GM21737 (cell line): ENCODE data around the gene RNF7.
"Not testable (repeated sequence)": the region's sequence is repeated elsewhere in the genome, so short reads cannot be mapped to it uniquely, and the experiment has no call there.

Experiments used
- ATAC-seq: cut with Tn5 transposase; IDR thresholded peaks from one replicate; pipeline ENCODE4 v1.9.1; 2021; ENCODE audit warnings: mild to moderate bottlenecking, moderate library complexity; ENCODE audit not compliant: unreplicated experiment

Gene RNF7

GRCh38 chr3:141735176-141735575 is 2.9 kb upstream of the RNF7 start:
- ATAC-seq, result no peak

- no peak for ATAC-seq
Observed at GRCh38 chr3:141735770-141736465, 2.2 kb upstream of the RNF7 start.

- no peak for ATAC-seq
Observed at GRCh38 chr3:141737093-141737492, 1.0 kb upstream of the RNF7 start.

GRCh38 chr3:141737678-141738021 is 448 bp upstream of the RNF7 start:
- ATAC-seq, result no peak

- no peak for ATAC-seq
Observed at GRCh38 chr3:141738891-141739363, 829 bp downstream of the RNF7 start.

- ATAC-seq, result no peak
Observed at GRCh38 chr3:141739731-141740130, 1.6 kb downstream of the RNF7 start.

- ATAC-seq, result no peak
Observed at GRCh38 chr3:141740349-141740748, 2.3 kb downstream of the RNF7 start.

- no peak for ATAC-seq
Observed at GRCh38 chr3:141743305-141743704, 5.2 kb downstream of the RNF7 start.

GRCh38 chr3:141746962-141747361 is 8.9 kb downstream of the RNF7 start:
- ATAC-seq, result no peak

- ATAC-seq, result no peak
Observed at GRCh38 chr3:141753399-141753798, 15.3 kb downstream of the RNF7 start.

- no peak for ATAC-seq
Observed at GRCh38 chr3:141754032-141754431, 15.9 kb downstream of the RNF7 start.

GRCh38 chr3:141762552-141762951 is 24.5 kb downstream of the RNF7 start:
- ATAC-seq, result not testable (repeated sequence)

- no peak for ATAC-seq
Observed at GRCh38 chr3:141763088-141763750, 25.1 kb downstream of the RNF7 start, which contains the start of gene GRK7. Gene GRK7, plus strand, starts transcription at chr3:141763408. Its CDS starts 14,877 bp downstream, at chr3:141778285.

- ATAC-seq, result no peak
Observed at GRCh38 chr3:141764045-141764444, 25.9 kb downstream of the RNF7 start.

- no peak for ATAC-seq
Observed at GRCh38 chr3:141764465-141764864, 26.4 kb downstream of the RNF7 start.

GRCh38 chr3:141764986-141765385 is 26.9 kb downstream of the RNF7 start:
- no peak for ATAC-seq

- no peak for ATAC-seq
Observed at GRCh38 chr3:141767066-141767465, 29.0 kb downstream of the RNF7 start.

- no peak for ATAC-seq
Observed at GRCh38 chr3:141769221-141769894, 31.3 kb downstream of the RNF7 start.

- ATAC-seq, result no peak
Observed at GRCh38 chr3:141773676-141774075, 35.6 kb downstream of the RNF7 start.

GRCh38 chr3:141776376-141776775 is 38.3 kb downstream of the RNF7 start:
- ATAC-seq, result no peak

GRCh38 chr3:141776885-141777284 is 38.8 kb downstream of the RNF7 start:
- ATAC-seq, result no peak
